GM08714 (cell line): ENCODE data around the gene AOPEP.

Experiments used
- H3K4me3 ChIP-seq: fragments of 200-500 bp; sonication (Bioruptor generic); 2 replicates; pipeline ENCODE4 v1.5.1; 2014; ENCODE audit warnings: mild to moderate bottlenecking, low read length, inconsistent platforms
- ZNF274 ChIP-seq: IDR thresholded peaks from 2 replicates; pipeline ENCODE4 v1.6.1; 2012; ENCODE audit warnings: mild to moderate bottlenecking, low read depth, low read length

AOPEP gene

GRCh38 chr9:95134457-95134881 is 408.0 kb downstream of the AOPEP start:
- TF ChIP-seq ZNF274, result no peak
- H3K4me3 ChIP-seq, result no peak overlapping the region

DNA sequence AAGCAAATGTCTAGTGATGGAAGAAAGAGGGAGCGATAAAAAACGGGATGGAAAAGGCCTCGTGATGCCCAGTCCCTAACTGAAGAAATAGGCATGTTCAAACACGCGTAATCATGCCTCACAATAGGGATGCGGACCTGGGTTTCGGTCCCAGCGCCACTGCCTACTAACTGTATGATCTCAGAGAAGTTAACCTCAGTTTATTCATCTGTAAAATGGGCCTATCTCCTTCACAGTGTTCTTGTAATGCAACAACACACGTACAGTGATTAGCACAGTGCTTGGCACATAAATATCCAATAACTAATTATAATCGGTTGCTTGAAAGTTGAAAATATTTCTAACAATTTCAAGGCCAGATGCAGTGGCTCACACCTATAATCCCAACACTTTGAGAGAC is 409.3 kb downstream of the AOPEP start:
- no peak for TF ChIP-seq ZNF274
- no peak overlapping the region for H3K4me3 ChIP-seq
